ENCODE measurements around the gene BCAS3.

The BCAS3 gene

DNA sequence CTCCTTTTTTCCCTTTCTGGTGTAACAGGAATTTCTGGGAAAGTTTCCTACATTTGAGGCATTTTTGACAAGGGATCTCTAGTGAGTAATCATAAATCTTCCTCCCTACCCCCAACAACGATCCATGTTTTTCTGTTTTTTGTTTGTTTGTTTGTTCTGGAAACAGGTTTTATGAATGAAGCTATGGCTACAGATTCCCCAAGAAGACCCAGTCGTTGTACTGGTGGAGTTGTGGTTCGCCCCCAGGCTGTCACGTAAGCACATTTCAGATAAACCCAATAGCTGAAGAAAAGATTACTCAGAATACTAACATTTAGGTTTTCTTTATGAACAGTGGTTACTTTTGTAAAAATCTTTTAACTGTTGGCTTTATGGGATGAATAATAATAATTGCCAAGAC lies 1.6 kb downstream of the BCAS3 start:
- Histone ChIP-seq H3K9ac (no peak overlapping the region), H4K20me1 (ENCODE audit: insufficient read depth) (no peaks in the 10 kb centered on the region), H3K27ac (no peak overlapping the region), H2AFZ (ENCODE audit: low read depth) (no peak overlapping the region), H3K4me3 (IDR thresholded peaks at IDR 0.05; ENCODE audit: insufficient read depth, low read depth, low read length) (no peak overlapping the region), H3K4me2 (no peak overlapping the region), H3K27me3 (ENCODE audit: insufficient read depth, low read depth) (no peaks in the 10 kb centered on the region), H3K79me2 (ENCODE audit: insufficient read depth, low read depth) (no peaks in the 10 kb centered on the region), H3K4me1 (ENCODE audit: low read depth, poor library complexity, severe bottlenecking) (peaks cover 15% of the 10 kb centered on the region), H3K36me3 (ENCODE audit: insufficient read depth) (no peaks in the 10 kb centered on the region)
- TF ChIP-seq, protein P1, sequence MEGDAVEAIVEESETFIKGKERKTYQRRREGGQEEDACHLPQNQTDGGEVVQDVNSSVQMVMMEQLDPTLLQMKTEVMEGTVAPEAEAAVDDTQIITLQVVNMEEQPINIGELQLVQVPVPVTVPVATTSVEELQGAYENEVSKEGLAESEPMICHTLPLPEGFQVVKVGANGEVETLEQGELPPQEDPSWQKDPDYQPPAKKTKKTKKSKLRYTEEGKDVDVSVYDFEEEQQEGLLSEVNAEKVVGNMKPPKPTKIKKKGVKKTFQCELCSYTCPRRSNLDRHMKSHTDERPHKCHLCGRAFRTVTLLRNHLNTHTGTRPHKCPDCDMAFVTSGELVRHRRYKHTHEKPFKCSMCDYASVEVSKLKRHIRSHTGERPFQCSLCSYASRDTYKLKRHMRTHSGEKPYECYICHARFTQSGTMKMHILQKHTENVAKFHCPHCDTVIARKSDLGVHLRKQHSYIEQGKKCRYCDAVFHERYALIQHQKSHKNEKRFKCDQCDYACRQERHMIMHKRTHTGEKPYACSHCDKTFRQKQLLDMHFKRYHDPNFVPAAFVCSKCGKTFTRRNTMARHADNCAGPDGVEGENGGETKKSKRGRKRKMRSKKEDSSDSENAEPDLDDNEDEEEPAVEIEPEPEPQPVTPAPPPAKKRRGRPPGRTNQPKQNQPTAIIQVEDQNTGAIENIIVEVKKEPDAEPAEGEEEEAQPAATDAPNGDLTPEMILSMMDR (conservative IDR thresholded peaks at IDR 0.05; ENCODE audit: low read depth, low read length): no peak

DNA sequence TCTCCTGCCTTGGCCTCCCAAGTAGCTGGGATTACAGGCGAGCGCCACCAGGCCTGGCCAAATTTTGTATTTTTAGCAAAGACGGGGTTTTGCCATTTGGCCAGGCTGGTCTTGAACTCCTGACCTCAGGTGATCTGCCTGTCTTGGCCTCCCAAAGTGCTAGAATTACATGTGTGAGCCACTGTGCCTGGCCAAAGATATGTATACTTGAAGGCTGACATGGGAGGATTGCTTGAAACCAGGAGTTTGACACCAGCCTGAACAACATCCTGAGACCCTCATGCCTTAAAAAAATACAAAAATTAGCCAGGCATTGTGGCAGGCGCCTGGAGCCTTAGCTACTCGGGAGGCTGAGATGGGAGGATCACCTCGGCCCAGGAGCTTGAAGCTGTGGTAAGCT lies 3.1 kb downstream of the BCAS3 start:
- H3K4me1 ChIP-seq (ENCODE audit: low read depth, poor library complexity, severe bottlenecking): peaks cover 15% of the 10 kb centered on the region
- no peak overlapping the region for H3K4me2 ChIP-seq
- H3K4me3 ChIP-seq (IDR thresholded peaks at IDR 0.05; ENCODE audit: insufficient read depth, low read depth, low read length): no peak overlapping the region
- H3K27ac ChIP-seq: no peak overlapping the region
- H4K20me1 ChIP-seq (ENCODE audit: insufficient read depth): no peaks in the 10 kb centered on the region
- H2AFZ ChIP-seq (ENCODE audit: low read depth): no peak overlapping the region
- no peaks in the 10 kb centered on the region for H3K79me2 ChIP-seq (ENCODE audit: insufficient read depth, low read depth)
- no peaks in the 10 kb centered on the region for H3K36me3 ChIP-seq (ENCODE audit: insufficient read depth)
- TF ChIP-seq, protein P1 (conservative IDR thresholded peaks at IDR 0.05; ENCODE audit: low read depth, low read length): no peak
- no peaks in the 10 kb centered on the region for H3K27me3 ChIP-seq (ENCODE audit: insufficient read depth, low read depth)
- no peak overlapping the region for H3K9ac ChIP-seq

DNA sequence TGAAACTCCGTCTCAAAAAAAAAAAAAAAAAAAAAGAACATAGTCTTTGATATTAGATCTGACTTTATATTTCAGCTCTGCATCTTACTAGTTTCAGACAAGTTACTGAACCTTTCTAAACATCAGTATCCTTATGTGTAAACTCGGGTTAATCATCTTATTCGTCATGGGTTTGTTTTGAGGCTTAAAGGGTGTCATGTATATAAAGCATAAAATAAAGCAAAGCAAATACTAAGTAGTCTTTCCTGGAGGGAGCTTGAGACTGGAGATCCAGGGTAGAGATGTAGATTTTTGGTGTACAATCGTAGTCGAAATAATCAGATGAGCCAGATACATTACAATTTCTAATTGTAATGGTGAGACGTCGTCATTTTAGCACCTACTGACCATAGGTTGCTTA lies 7.8 kb downstream of the BCAS3 start:
- Histone ChIP-seq H3K36me3 (ENCODE audit: insufficient read depth) (no peaks in the 10 kb centered on the region), H3K79me2 (ENCODE audit: insufficient read depth, low read depth) (no peaks in the 10 kb centered on the region), H3K4me3 (IDR thresholded peaks at IDR 0.05; ENCODE audit: insufficient read depth, low read depth, low read length) (no peak overlapping the region), H3K27ac (no peak overlapping the region), H2AFZ (ENCODE audit: low read depth) (no peak overlapping the region), H3K27me3 (ENCODE audit: insufficient read depth, low read depth) (no peaks in the 10 kb centered on the region), H3K4me1 (ENCODE audit: low read depth, poor library complexity, severe bottlenecking) (no peaks in the 10 kb centered on the region), H3K4me2 (no peak overlapping the region), H4K20me1 (ENCODE audit: insufficient read depth) (no peaks in the 10 kb centered on the region), H3K9ac (no peak overlapping the region)
- TF ChIP-seq, protein P1 (conservative IDR thresholded peaks at IDR 0.05; ENCODE audit: low read depth, low read length): no peak

DNA sequence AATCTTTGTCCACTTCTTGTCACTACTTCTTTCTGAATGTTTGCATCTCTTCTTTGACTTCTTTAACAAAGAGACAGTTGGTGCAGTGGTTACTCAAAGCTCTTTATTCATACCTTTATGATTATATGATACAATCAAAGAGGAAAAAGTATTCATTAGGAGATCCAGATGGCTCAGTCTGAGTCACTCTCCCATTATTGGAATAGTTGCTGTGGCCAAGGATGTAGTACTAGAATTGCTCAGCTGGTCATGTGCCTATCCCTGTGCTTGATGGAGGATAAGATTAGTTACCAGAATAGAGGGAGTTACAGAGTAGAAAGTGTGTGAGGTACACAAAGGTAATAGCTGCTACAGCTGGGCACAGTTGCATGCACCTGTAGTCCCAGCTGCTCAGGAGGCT lies 18.3 kb downstream of the BCAS3 start:
- Histone ChIP-seq H4K20me1 (ENCODE audit: insufficient read depth) (no peaks in the 10 kb centered on the region), H3K4me2 (no peak overlapping the region), H3K27me3 (ENCODE audit: insufficient read depth, low read depth) (no peaks in the 10 kb centered on the region), H3K4me3 (IDR thresholded peaks at IDR 0.05; ENCODE audit: insufficient read depth, low read depth, low read length) (no peak overlapping the region), H2AFZ (ENCODE audit: low read depth) (no peak overlapping the region), H3K79me2 (ENCODE audit: insufficient read depth, low read depth) (no peaks in the 10 kb centered on the region), H3K9ac (no peak overlapping the region), H3K27ac (no peak overlapping the region), H3K36me3 (ENCODE audit: insufficient read depth) (no peaks in the 10 kb centered on the region), H3K4me1 (ENCODE audit: low read depth, poor library complexity, severe bottlenecking) (peaks cover 25% of the 10 kb centered on the region)
- TF ChIP-seq, protein P1 (conservative IDR thresholded peaks at IDR 0.05; ENCODE audit: low read depth, low read length): no peak

Data from KMS-11 (cell line).